Ascending aorta (tissue), 2 donors: ENCODE measurements around the gene SYNE3. TPM values are rescaled to one million over a fixed set of nuclear protein-coding genes. Genes with fewer than 3 reads are reported as not detected.
A peak's percentile ranks its signal among the peaks of the same experiment; 100 is the strongest.

Experiments used
- DNase-seq, 2 donors: peaks; one replicate each; pipeline ENCODE4 v3.0.0-alpha.2; 2019; ENCODE audit warnings: low spot score in 2 of 2
- H3K27ac ChIP-seq, 2 donors: fragments of 200-600 bp; sonication (generic); one replicate each; pipeline ENCODE4 v1.5.1; 2016 to 2017; ENCODE audit warnings: mild to moderate bottlenecking in 1 of 2
- H3K27me3 ChIP-seq: fragments of 200-600 bp; sonication (generic); one replicate; pipeline ENCODE4 v1.5.1; 2017
- H3K36me3 ChIP-seq, 2 donors: fragments of 200-600 bp; sonication (generic); one replicate each; pipeline ENCODE4 v1.5.1; 2016
- H3K4me1 ChIP-seq, 2 donors: fragments of 200-600 bp; sonication (generic); one replicate each; pipeline ENCODE4 v1.5.1; 2016 to 2017; ENCODE audit warnings: mild to moderate bottlenecking in 1 of 2
- H3K4me3 ChIP-seq, 2 donors: fragments of 200-600 bp; sonication (generic); one replicate each; pipeline ENCODE4 v1.5.1; 2016 to 2017; ENCODE audit warnings: mild to moderate bottlenecking in 1 of 2
- H3K9me3 ChIP-seq, 2 donors: fragments of 200-600 bp; sonication (generic); one replicate each; pipeline ENCODE4 v1.5.1; 2016
- intact Hi-C: fragments of 100-400 bp; cut with DNase I; formaldehyde crosslinking; loops from one replicate; pipeline ENCODE4 v1.15.1; 2023
- total RNA-seq: library from RNA; depleted of rRNA; stranded (reverse); fragments of >200 nt; gene quantifications from one replicate; pipeline ENCODE4 v1.1.0, GENCODE V29; 2016
- TF ChIP-seq, protein P1 (sequence below), 3 experiments: fragments of 200-600 bp in 2 of 3; fragments of 450-650 bp in 1 of 3; sonication (generic) in 2 of 3; IDR thresholded peaks; one replicate each; pipeline ENCODE4 v1.5.1; 2016 to 2019; ENCODE audit warnings: antibody characterized with exemption in 3 of 3, mild to moderate bottlenecking in 1 of 3, moderate library complexity in 1 of 3

Gene SYNE3
- total RNA-seq, 1 donor from 2014 or later, result 84.1 TPM

GRCh38 chr14:95504135-95505029, 12.1 kb downstream of the SYNE3 start:
- Histone ChIP-seq H3K9me3 (no peaks in the 10 kb centered on the region), H3K4me3 (no peak overlapping the region), H3K36me3 (peaks cover 0 to 6% of the 10 kb centered on the region in 2 donors), H3K27me3 (no peaks in the 10 kb centered on the region), H3K4me1 (peaks cover 15 to 65% of the 10 kb centered on the region in 2 donors), H3K27ac (peak overlapping the region; percentile 23 to 48)
- DNase-seq, result no peak
- intact Hi-C loops, result loop anchor here (5.0 kb wide), 1 partner anchor 907 kb away; no protein-coding TSS in a partner anchor
- TF ChIP-seq, protein P1, sequence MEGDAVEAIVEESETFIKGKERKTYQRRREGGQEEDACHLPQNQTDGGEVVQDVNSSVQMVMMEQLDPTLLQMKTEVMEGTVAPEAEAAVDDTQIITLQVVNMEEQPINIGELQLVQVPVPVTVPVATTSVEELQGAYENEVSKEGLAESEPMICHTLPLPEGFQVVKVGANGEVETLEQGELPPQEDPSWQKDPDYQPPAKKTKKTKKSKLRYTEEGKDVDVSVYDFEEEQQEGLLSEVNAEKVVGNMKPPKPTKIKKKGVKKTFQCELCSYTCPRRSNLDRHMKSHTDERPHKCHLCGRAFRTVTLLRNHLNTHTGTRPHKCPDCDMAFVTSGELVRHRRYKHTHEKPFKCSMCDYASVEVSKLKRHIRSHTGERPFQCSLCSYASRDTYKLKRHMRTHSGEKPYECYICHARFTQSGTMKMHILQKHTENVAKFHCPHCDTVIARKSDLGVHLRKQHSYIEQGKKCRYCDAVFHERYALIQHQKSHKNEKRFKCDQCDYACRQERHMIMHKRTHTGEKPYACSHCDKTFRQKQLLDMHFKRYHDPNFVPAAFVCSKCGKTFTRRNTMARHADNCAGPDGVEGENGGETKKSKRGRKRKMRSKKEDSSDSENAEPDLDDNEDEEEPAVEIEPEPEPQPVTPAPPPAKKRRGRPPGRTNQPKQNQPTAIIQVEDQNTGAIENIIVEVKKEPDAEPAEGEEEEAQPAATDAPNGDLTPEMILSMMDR (IDR thresholded peaks at IDR 0.05), result no peak

DNA sequence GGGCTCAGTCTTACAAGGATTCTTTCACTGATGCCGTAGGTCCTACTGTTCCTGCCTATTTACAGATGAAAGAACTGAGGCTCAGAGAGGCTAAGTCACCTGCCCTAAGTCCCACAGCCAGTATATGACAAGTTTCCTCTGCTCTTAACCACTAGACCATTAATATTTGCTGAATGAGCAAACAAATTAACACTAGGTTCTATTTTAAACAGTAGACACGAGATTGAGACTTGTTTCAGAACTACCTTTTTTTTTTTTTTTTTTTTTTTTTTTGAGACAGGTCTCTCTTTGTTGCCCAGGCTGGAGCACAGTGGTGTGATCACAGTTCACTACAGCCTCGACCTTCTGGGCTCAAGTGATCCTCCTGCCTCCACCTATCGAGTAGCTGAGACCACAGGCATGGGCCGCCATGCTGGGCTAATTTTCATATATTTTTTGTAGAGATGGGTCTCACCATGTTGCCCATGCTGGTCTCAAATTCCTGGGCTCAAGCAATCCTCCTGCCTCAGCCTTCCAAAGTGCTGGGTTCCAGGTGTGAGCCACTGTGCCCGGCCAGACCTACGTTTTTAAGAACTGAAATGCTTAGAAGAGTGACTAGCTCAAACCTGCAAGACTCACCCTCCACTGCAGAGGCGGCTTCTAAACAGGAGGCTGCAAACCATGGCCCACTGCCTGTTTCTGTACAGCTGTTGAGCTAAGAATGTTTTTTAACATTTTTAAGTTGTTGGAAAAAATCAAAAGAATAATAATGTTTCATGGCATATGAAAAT, 12.9 kb downstream of the SYNE3 start:
- no peaks in the 10 kb centered on the region for H3K27me3 ChIP-seq
- no peak for DNase-seq
- no peak overlapping the region for H3K4me3 ChIP-seq
- peaks cover 0 to 6% of the 10 kb centered on the region in 2 donors for H3K36me3 ChIP-seq
- peak overlapping the region in 1 of 2 donors; percentile 23 for H3K27ac ChIP-seq
- TF ChIP-seq, protein P1 (IDR thresholded peaks at IDR 0.05), result no peak
- no peaks in the 10 kb centered on the region for H3K9me3 ChIP-seq
- H3K4me1 ChIP-seq, result peaks cover 15 to 65% of the 10 kb centered on the region in 2 donors
- intact Hi-C loops, result no loop called here

DNA sequence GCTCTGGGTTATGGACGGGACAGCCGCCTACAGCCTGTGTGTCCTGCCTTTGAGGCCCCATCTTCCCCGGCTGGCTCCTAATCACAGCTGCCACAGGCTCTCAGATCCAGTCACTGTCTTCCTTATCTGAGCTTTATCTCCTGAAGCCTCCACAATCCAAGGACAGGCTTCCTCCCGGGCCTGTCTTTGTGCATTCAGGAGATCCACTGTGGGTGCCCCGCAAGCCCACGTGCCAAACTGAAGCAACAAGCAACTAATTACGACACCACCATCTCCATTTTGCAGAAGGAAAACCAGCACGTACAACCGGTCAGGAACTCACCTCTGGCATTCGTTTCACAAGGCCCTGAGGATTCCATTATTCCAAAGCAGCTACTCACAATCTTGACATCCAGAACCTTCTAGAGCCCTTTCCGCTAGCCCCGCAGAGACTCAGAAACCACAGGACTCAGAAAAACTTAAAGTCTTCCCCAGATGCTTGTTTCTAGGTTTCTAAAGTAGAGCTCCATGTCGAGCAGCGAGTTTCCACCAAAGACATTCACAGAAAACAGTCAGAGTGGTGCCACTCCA, 14.0 kb downstream of the SYNE3 start:
- peaks cover 0 to 6% of the 10 kb centered on the region in 2 donors for H3K36me3 ChIP-seq
- H3K9me3 ChIP-seq, result no peaks in the 10 kb centered on the region
- peaks cover 10 to 63% of the 10 kb centered on the region in 2 donors for H3K4me1 ChIP-seq
- no peaks in the 10 kb centered on the region for H3K27me3 ChIP-seq
- intact Hi-C loops, result no loop called here
- no peak for DNase-seq
- TF ChIP-seq, protein P1 (IDR thresholded peaks at IDR 0.05), result no peak
- no peak overlapping the region for H3K4me3 ChIP-seq
- H3K27ac ChIP-seq, result peak overlapping the region in 1 of 2 donors; percentile 35

- Histone ChIP-seq H3K4me1 (peaks cover 8 to 68% of the 10 kb centered on the region in 2 donors), H3K36me3 (peaks cover 0 to 6% of the 10 kb centered on the region in 2 donors), H3K4me3 (no peak overlapping the region), H3K27me3 (no peaks in the 10 kb centered on the region), H3K27ac (peak overlapping the region; percentile 9 to 48), H3K9me3 (no peaks in the 10 kb centered on the region)
- intact Hi-C loops, result no loop called here
- TF ChIP-seq, protein P1 (IDR thresholded peaks at IDR 0.05), result no peak
- DNase-seq, result peak in 1 of 2 donors; percentile 78
Measured at GRCh38 chr14:95500772-95501401, 15.6 kb downstream of the SYNE3 start.

DNA sequence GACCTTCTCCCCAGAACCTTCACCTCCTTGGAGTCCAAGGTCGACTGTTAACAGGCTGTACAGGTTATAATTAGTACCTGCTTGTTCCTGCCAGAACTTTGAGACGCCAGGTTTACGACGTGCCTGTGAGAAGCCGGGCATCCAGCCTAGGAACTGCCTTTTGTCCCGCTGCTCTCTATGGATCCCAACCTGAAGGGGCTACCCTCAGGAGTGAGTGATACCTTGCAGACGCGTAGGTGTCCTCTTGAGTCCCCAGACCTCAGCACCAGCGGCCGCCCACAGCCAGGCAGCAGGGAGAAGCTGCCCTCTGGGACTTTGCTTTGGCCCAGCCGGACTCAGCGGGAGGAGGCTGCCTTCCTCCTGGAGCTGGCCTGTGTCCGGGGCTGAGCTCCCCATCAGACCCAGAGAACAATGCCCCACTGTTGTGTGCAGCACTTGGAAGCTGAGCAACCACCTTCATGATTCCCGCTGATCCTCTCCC, 16.2 kb downstream of the SYNE3 start:
- H3K4me3 ChIP-seq, result no peak overlapping the region
- H3K27ac ChIP-seq, result peak overlapping the region; percentile 9 to 48

More for the DNA sequence above, 16.2 kb downstream of the SYNE3 start:
- DNase-seq, result no peak
- peaks cover 8 to 72% of the 10 kb centered on the region in 2 donors for H3K4me1 ChIP-seq
- intact Hi-C loops, result no loop called here
- H3K9me3 ChIP-seq, result no peaks in the 10 kb centered on the region
- TF ChIP-seq, protein P1 (IDR thresholded peaks at IDR 0.05), result no peak
- H3K36me3 ChIP-seq, result peaks cover 0 to 6% of the 10 kb centered on the region in 2 donors
- H3K27me3 ChIP-seq, result no peaks in the 10 kb centered on the region
